GM19324 (cell line): ENCODE data around the gene UBAC2.

Experiments used
- ATAC-seq: cut with Tn5 transposase; IDR thresholded peaks from one replicate; pipeline ENCODE4 v1.9.1; 2021; ENCODE audit warnings: mild to moderate bottlenecking, moderate library complexity; ENCODE audit not compliant: unreplicated experiment, low FRiP score

UBAC2 gene

GRCh38 chr13:99307648-99308339, 107.1 kb downstream of the UBAC2 start:
- ATAC-seq: no peak

GRCh38 chr13:99308471-99309087, 107.9 kb downstream of the UBAC2 start:
- no peak for ATAC-seq

GRCh38 chr13:99310382-99311031, 109.9 kb downstream of the UBAC2 start:
- ATAC-seq: no peak

- ATAC-seq: no peak
Measured at GRCh38 chr13:99311137-99311536, 110.5 kb downstream of the UBAC2 start.

- no peak for ATAC-seq
Measured at GRCh38 chr13:99311748-99312492, 111.3 kb downstream of the UBAC2 start.

GRCh38 chr13:99312493-99312883, 111.8 kb downstream of the UBAC2 start:
- no peak for ATAC-seq

- ATAC-seq: no peak
Measured at GRCh38 chr13:99313501-99313900, 112.8 kb downstream of the UBAC2 start.

- ATAC-seq: no peak
Measured at GRCh38 chr13:99313941-99314340, 113.3 kb downstream of the UBAC2 start.

- no peak for ATAC-seq
Measured at GRCh38 chr13:99314640-99315176, 114.1 kb downstream of the UBAC2 start.

GRCh38 chr13:99315186-99315585, 114.5 kb downstream of the UBAC2 start:
- ATAC-seq: no peak

- no peak for ATAC-seq
Measured at GRCh38 chr13:99316224-99316623, 115.6 kb downstream of the UBAC2 start.

- no peak for ATAC-seq
Measured at GRCh38 chr13:99316657-99317256, 116.1 kb downstream of the UBAC2 start.

- no peak for ATAC-seq
Measured at GRCh38 chr13:99320693-99321481, 120.2 kb downstream of the UBAC2 start.

- ATAC-seq: no peak
Measured at GRCh38 chr13:99321709-99322108, 121.1 kb downstream of the UBAC2 start.

- ATAC-seq: peak; percentile 56
Measured at GRCh38 chr13:99322297-99323103, 121.8 kb downstream of the UBAC2 start.

- ATAC-seq: no peak
Measured at GRCh38 chr13:99323488-99323887, 122.8 kb downstream of the UBAC2 start.

- ATAC-seq: peak; percentile 42
Measured at GRCh38 chr13:99326012-99326411, 125.4 kb downstream of the UBAC2 start.

- no peak for ATAC-seq
Measured at GRCh38 chr13:99327126-99327525, 126.5 kb downstream of the UBAC2 start.

- no peak for ATAC-seq
Measured at GRCh38 chr13:99327761-99328160, 127.1 kb downstream of the UBAC2 start.
